Spleen (tissue), 11 donors: Measurements from ENCODE around the gene CD300H. TPM values are rescaled to one million over a fixed set of nuclear protein-coding genes. Genes with fewer than 3 reads are reported as not detected.

Experiments
- DNase-seq: peaks from one replicate; pipeline ENCODE4 v3.0.0-alpha.2; 2020
- H3K27ac ChIP-seq, 8 donors: fragments of 200-600 bp; sonication (generic) in 7 of 8; 1 replicate in 4 of 8; 2 replicates in 4 of 8; pipeline versions ENCODE4 v1.5.0 to v1.8.0; 2016 to 2021; ENCODE audit warnings: inconsistent platforms in 4 of 8, mild to moderate bottlenecking in 4 of 8, moderate library complexity in 1 of 8
- H3K27me3 ChIP-seq, 7 donors: fragments of 200-600 bp; sonication (generic) in 6 of 7; replicated peaks in 1 of 7; 1 replicate in 4 of 7; 2 replicates in 3 of 7; pipeline versions ENCODE4 v1.5.0 to v1.8.0; 2016 to 2021; ENCODE audit warnings: inconsistent platforms in 3 of 7, mild to moderate bottlenecking in 1 of 7
- H3K36me3 ChIP-seq, 6 donors: fragments of 200-600 bp; sonication (generic) in 5 of 6; 1 replicate in 4 of 6; 2 replicates in 2 of 6; pipeline versions ENCODE4 v1.5.0 to v1.8.0; 2016 to 2021; ENCODE audit warnings: inconsistent platforms in 2 of 6
- H3K4me1 ChIP-seq, 6 donors: fragments of 200-600 bp; sonication (generic) in 5 of 6; 1 replicate in 3 of 6; 2 replicates in 3 of 6; pipeline versions ENCODE4 v1.5.0 to v1.8.0; 2016 to 2021; ENCODE audit warnings: inconsistent platforms in 3 of 6
- H3K4me3 ChIP-seq, 8 donors: fragments of 200-600 bp; sonication (generic) in 7 of 8; 1 replicate in 4 of 8; 2 replicates in 4 of 8; pipeline versions ENCODE4 v1.5.0 to v1.8.0; 2016 to 2021; ENCODE audit warnings: inconsistent platforms in 4 of 8, mild to moderate bottlenecking in 4 of 8, moderate library complexity in 2 of 8
- H3K9me3 ChIP-seq, 8 donors: fragments of 200-600 bp; sonication (generic) in 7 of 8; 1 replicate in 4 of 8; 2 replicates in 4 of 8; pipeline versions ENCODE4 v1.5.0 to v1.8.0; 2016 to 2021; ENCODE audit warnings: inconsistent platforms in 4 of 8
- CTCF ChIP-seq, 11 experiments: fragments of 200-600 bp in 7 of 11; fragments of 450-650 bp in 4 of 11; sonication (generic) in 4 of 11; IDR thresholded peaks in 8 of 11; conservative IDR thresholded peaks in 3 of 11; 1 replicate in 7 of 11; 2 replicates in 4 of 11; pipeline versions ENCODE4 v1.4.0 to v1.8.0; 2016 to 2021; ENCODE audit warnings: antibody characterized with exemption in 11 of 11, inconsistent platforms in 4 of 11, mild to moderate bottlenecking in 1 of 11
- POLR2A ChIP-seq, 3 donors: fragments of 450-650 bp; IDR thresholded peaks; one replicate each; pipeline ENCODE4 v1.5.1; 2017; ENCODE audit warnings: antibody characterized with exemption in 3 of 3, mild to moderate bottlenecking in 1 of 3
- POLR2AphosphoS5 ChIP-seq, 3 donors: sonication (generic); formaldehyde crosslinking; IDR thresholded peaks; one replicate each; pipeline ENCODE4 v1.5.1; 2017; ENCODE audit warnings: antibody characterized with exemption in 3 of 3
- WGBS, 5 donors: extraction: QIAGEN DNeasy Blood & Tissue Kit in 3 of 5; methylation state at CpG; one replicate each; pipeline versions ENCODE4 v1.1.5 to v1.1.7; 2013 to 2018; 5-methylcytosine and 5-hydroxymethylcytosine counted together
- intact Hi-C: fragments of 100-400 bp; cut with DNase I; formaldehyde crosslinking; loops from one replicate; pipeline ENCODE4 v1.15.0; 2023; ENCODE audit warnings: low total_unique reads
- polyA plus RNA-seq, 3 donors: library from polyadenylated mRNA; stranded (reverse); fragments of 200-250 nt; gene quantifications; one replicate each; pipeline ENCODE4 v1.2.1, GENCODE V29; 2013
- total RNA-seq, 7 donors: library from RNA; depleted of rRNA in 3 of 7; stranded (reverse); fragments of >200 nt in 3 of 7; fragmentation: NEBNext Ultra II Directional in 4 of 7; extraction: Animal tissue kit (Norgen Biotek cat#: 25700) in 4 of 7; gene quantifications; one replicate each; pipeline versions ENCODE4 v1.1.0 to v1.2.1, GENCODE V29; 2016 to 2021
- donor health status: healthy with polysubstance abuse.
- donor health status: DM: no; HTN: no; CAD: no; lungs with moderate emphysema.
- donor health status: DM: no; HTN: no; CAD: no.
- donor health status: Bipolar disorder and iron deficiency.
- donor health status: healthy.
- donor health status: DM: no; HTN: no; CAD: no.
- donor health status: DM: yes; HTN: yes; CAD: no.

CD300H gene
- total and polyA plus RNA-seq, 10 donors, result 1.5 to 20.0 (median 3.7) TPM; not detected in 2

- H3K27ac ChIP-seq, result no peak overlapping the region
- H3K9me3 ChIP-seq, result no peaks in the 10 kb centered on the region
- no peak for TF ChIP-seq CTCF (IDR thresholded peaks at IDR 0.05 in 8 of 11, conservative IDR thresholded peaks at IDR 0.05 in 3 of 11)
- no peak for TF ChIP-seq POLR2A (IDR thresholded peaks at IDR 0.05)
- WGBS, 5 donors, result 63 to 84% (median 67%) methylated on average over 3 of the region's 3 CpGs
- intact Hi-C loops, result no loop called here
- H3K27me3 ChIP-seq, result peaks cover 0 to 21% (median 0%) of the 10 kb centered on the region in 7 donors
- no peak for DNase-seq
- H3K36me3 ChIP-seq, result peaks cover 0 to 6% (median 0%) of the 10 kb centered on the region in 6 donors
- H3K4me1 ChIP-seq, result peaks cover 0 to 23% (median 2%) of the 10 kb centered on the region in 6 donors
- no peak overlapping the region for H3K4me3 ChIP-seq
Measured at GRCh38 chr17:74547736-74548135, 19.6 kb downstream of the CD300H start.

- Histone ChIP-seq H3K4me3 (no peak overlapping the region), H3K36me3 (peaks cover 0 to 7% (median 0%) of the 10 kb centered on the region in 6 donors), H3K27ac (no peak overlapping the region), H3K9me3 (no peaks in the 10 kb centered on the region), H3K27me3 (peaks cover 0 to 21% (median 0%) of the 10 kb centered on the region in 7 donors), H3K4me1 (peaks cover 0 to 23% (median 2%) of the 10 kb centered on the region in 6 donors)
- TF ChIP-seq POLR2A (IDR thresholded peaks at IDR 0.05), result no peak
- no peak for DNase-seq
- intact Hi-C loops, result no loop called here
- 87 to 92% (median 90%) methylated on average over 7 of the region's 7 CpGs for WGBS, 5 donors
Measured at GRCh38 chr17:74547264-74547663, 20.0 kb downstream of the CD300H start.

- H3K9me3 ChIP-seq, result no peaks in the 10 kb centered on the region
- TF ChIP-seq POLR2AphosphoS5 (IDR thresholded peaks at IDR 0.05) (no peak), POLR2A (IDR thresholded peaks at IDR 0.05) (no peak), CTCF (IDR thresholded peaks at IDR 0.05 in 8 of 11, conservative IDR thresholded peaks at IDR 0.05 in 3 of 11) (no peak)
- no peak overlapping the region for H3K4me3 ChIP-seq
- 81 to 92% (median 87%) methylated on average over 7 of the region's 7 CpGs for WGBS, 5 donors
- H3K36me3 ChIP-seq, result peaks cover 0 to 7% (median 0%) of the 10 kb centered on the region in 6 donors
- peaks cover 0 to 18% (median 0%) of the 10 kb centered on the region in 7 donors for H3K27me3 ChIP-seq
- peaks cover 0 to 23% (median 2%) of the 10 kb centered on the region in 6 donors for H3K4me1 ChIP-seq
- peak overlapping the region in 2 of 8 donors; percentile 69 to 79 for H3K27ac ChIP-seq
- intact Hi-C loops, result no loop called here
- no peak for DNase-seq
Measured at GRCh38 chr17:74546586-74546985, 20.7 kb downstream of the CD300H start.

- WGBS, 5 donors, result 28 to 57% (median 42%) methylated on average over 4 to 5 of the region's 5 CpGs
- H3K36me3 ChIP-seq, result peaks cover 0 to 7% (median 0%) of the 10 kb centered on the region in 6 donors
- TF ChIP-seq POLR2A (IDR thresholded peaks at IDR 0.05) (no peak), POLR2AphosphoS5 (IDR thresholded peaks at IDR 0.05) (peak in 2 of 3 donors; percentile 35 to 43), CTCF (IDR thresholded peaks at IDR 0.05 in 8 of 11, conservative IDR thresholded peaks at IDR 0.05 in 3 of 11) (no peak)
- H3K9me3 ChIP-seq, result no peaks in the 10 kb centered on the region
- peak within 1 kb of the TSS in 6 of 8 donors; percentile 26 to 79 (median 52) for H3K27ac ChIP-seq
- peaks cover 0 to 14% (median 0%) of the 10 kb centered on the region in 7 donors for H3K27me3 ChIP-seq
- H3K4me1 ChIP-seq, result peaks cover 0 to 23% (median 2%) of the 10 kb centered on the region in 6 donors
- peak within 1 kb of the TSS in 2 of 8 donors; percentile 22 to 45 for H3K4me3 ChIP-seq
- DNase-seq, result peak; percentile 77
- intact Hi-C loops, result no loop called here
Measured at GRCh38 chr17:74545843-74546230, 21.5 kb downstream of the CD300H start, which contains the start of gene CD300C. CD300C (minus strand) TSS chr17:74546115; CDS start chr17:74545782, 333 bp downstream.
